Glomerular visceral epithelial cell (primary cell): Measurements from ENCODE around the gene SPIRE1.
"Not testable (repeated sequence)": the region's sequence is repeated elsewhere in the genome, so short reads cannot be mapped to it uniquely, and the experiment has no call there.

Experiments used
- DNase-seq: peaks from one replicate; pipeline ENCODE4 v3.0.0-alpha.2; 2016; ENCODE audit errors: extremely low spot score

Gene SPIRE1

GRCh38 chr18:12485479-12486105 lies 172.3 kb downstream of the SPIRE1 start:
- no peak for DNase-seq

- not testable (repeated sequence) for DNase-seq
Observed at GRCh38 chr18:12481915-12482314, 176.0 kb downstream of the SPIRE1 start.

DNA sequence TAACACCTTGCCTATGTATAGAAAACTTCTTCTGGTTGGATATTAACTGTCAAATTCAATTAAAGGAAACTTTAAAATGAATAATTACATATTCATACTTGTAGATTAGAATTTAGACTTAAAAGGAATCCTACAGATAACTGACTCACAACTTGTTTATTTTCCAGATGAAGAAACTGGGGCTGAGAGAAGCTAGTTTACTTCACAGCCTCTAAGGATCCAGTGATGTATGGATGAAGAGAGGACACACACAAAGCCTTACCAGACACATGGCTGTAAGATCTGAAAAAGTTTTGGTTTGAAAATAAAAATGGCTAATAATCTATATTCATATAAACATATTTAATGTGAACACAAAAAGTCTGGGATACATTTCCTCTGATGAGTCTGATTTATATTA lies 177.9 kb downstream of the SPIRE1 start:
- no peak for DNase-seq

GRCh38 chr18:12479536-12479935 lies 178.4 kb downstream of the SPIRE1 start:
- no peak for DNase-seq

DNA sequence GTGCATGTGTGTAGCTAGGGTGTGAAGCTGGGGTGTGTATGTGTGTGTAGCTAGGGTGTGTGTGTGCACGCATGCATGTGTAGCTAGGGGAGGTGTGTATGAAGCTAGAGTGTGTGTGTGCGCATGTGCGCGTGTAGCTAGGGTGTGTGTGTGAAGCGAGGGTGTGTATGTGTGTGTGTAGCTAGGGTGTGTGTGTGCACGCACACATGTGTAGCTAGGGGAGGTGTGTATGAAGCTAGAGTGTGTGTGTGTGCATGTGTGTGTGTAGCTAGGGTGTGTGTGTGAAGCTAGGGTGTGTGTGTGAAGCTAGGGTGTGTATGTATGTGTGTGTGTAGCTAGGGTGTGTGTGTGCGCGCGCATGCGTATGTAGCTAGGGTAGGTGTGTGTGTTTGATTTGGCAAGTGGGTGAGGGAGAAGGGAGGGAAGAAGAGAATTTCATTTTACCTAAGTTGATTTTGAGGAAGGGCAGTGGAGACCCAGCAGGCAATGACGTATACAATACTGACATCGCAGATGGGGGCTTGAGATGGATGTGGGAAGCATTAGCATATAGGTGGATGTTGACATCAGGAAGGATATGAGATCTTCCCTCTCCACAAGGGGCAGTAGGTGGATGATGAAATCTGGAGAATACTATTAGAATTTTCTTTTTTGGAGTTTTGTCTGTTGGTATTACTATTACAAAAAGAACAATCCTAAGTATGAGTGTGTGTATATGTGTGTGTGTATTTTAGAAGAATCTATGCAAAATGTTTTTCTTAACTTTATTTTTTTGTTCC lies 179.4 kb downstream of the SPIRE1 start:
- no peak for DNase-seq

GRCh38 chr18:12477606-12478005 lies 180.3 kb downstream of the SPIRE1 start:
- DNase-seq = no peak

DNA sequence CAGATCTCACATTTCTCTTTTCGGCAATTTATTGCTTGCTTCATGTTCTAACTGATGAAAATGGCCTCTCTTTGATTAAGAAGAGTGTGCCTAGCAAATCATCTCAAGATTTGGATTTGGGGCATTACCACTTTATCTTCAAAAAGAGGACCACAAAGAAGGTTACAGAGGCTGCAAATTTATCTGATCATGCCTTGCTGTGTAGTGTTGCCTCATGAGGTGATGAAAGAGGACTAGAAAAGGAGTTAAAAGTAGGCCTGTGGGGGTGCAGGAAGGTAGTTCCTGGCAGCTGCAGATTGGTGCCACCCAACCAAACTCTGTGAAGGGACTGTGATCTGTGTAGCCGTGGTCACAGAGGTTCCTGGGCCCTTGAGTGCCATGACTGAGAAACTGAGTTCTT lies 181.0 kb downstream of the SPIRE1 start:
- DNase-seq = no peak

DNA sequence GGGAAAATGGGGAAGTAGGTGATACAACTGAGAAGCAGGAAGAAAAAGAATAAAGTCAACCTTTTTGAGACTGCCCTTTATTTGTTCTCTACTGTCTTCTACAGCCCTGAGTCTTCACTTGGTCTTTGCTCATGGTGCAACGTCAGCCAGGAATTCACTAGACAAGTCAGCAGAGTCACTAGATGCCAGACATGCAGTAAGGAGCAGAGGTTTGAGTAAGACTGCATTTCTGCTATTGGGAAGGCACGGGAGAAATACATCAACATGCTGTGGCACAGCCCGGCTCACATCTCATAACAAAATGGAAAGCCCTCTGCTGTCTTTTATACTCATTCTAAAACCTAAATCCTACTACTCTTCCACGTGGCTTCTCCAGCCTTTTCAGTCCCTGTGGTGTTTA lies 183.0 kb downstream of the SPIRE1 start:
- DNase-seq = no peak

GRCh38 chr18:12474146-12474545 lies 183.8 kb downstream of the SPIRE1 start:
- DNase-seq = no peak

GRCh38 chr18:12470382-12471075 lies 187.4 kb downstream of the SPIRE1 start:
- no peak for DNase-seq

DNA sequence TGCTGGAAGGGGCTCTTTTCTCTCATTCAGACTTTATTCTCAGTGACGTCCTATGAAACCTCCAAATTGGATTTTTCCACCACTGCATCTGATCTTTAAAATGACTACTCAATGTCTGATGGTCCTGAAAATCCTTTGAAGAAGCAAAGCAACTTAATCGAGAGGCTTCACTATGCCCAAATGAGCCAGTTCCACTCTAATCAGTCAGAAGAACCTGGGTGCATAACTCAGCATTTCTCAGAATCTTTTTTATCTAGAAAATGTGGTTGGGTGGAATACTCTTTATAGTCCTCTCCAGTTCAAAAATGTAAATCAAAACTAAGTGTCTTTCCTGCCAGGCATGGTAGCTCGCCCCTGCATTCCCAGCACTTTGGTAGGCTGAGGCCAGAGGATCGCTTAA lies 189.5 kb downstream of the SPIRE1 start:
- no peak for DNase-seq

GRCh38 chr18:12464731-12465130 lies 193.2 kb downstream of the SPIRE1 start:
- DNase-seq = no peak

GRCh38 chr18:12463191-12463590 lies 194.7 kb downstream of the SPIRE1 start:
- no peak for DNase-seq

DNA sequence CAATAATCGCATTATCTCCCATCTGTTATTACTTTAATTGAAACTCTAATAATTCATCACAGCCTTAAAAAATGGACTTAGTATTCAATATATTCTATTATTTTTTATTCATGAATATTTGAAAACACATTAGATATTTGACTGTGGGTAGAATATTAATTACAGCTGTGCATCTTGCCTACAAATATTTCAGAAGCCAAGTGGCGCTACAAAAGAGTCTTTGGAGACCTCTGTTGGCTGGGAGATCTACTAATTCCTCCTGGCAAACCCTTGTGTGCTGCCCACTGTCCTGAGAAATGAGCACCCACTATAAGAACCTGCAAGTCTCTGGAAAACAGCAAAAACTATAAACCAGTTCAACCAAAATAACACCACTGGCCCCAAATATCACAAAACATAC lies 195.7 kb downstream of the SPIRE1 start:
- DNase-seq = no peak

DNA sequence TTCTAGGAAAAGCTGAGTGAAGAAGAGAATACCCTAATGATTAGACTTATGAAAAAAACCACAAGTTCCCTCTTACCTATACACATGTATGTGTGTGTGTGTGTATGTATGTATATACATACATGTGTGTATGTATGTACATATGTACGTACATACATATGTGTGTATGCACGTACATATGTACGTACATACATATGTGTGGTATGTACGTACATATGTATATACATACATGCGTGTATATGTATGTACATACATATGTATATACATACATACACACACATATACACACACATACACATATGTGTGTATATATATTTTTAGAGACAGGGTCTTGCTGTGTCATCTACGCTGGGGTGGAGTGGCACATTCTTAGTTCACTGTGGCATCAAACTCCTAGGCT lies 196.6 kb downstream of the SPIRE1 start:
- DNase-seq = no peak

- no peak for DNase-seq
Observed at GRCh38 chr18:12460874-12461273, 197.0 kb downstream of the SPIRE1 start.

- no peak for DNase-seq
Observed at GRCh38 chr18:12458771-12459170, 199.1 kb downstream of the SPIRE1 start.

DNA sequence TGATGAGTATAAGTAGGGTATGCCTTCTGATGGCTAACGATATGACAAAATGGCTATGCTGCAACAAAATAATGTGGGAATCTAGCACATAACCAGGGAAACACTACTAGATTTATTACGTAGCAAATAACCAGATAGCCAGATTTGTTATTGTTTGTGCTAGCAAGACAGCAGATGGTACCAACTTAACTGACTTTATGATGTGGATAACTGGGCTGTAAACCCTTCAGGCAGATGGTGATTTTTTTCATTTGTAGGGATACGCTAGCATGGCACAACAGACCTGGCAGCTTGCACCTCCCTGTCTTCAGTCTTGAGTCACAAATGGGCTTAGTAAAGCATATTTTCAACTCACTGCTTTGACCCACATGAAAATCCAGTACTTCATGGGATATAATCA lies 201.5 kb downstream of the SPIRE1 start:
- DNase-seq = no peak

- no peak for DNase-seq
Observed at GRCh38 chr18:12455496-12455895, 202.4 kb downstream of the SPIRE1 start.

DNA sequence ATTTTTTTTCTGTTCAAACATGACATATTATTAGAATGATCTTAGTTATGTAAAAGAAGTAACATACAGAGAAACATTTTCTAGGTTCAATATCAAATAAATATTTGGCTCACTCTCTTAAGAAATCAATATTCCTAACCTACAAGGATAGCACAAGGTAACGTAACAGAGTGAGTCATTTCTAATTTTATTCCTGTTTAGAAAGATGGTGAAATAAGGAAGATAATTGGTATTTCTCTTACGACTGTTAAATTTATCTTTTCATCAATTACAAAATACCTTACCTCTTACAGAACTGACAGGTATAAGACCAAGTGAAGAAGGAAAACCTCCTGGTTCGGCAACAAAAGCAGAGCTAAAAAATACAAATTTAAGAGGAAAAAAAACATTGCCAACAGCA lies 205.1 kb downstream of the SPIRE1 start:
- no peak for DNase-seq

GRCh38 chr18:12451428-12451827 lies 206.5 kb downstream of the SPIRE1 start:
- no peak for DNase-seq

- no peak for DNase-seq
Observed at GRCh38 chr18:12449051-12449785, 208.7 kb downstream of the SPIRE1 start.
